Gastrocnemius medialis (tissue), 4 donors: ENCODE data around the gene ALPL.

ENCODE experiments used
- CTCF ChIP-seq, 5 experiments: fragments of 450-650 bp in 3 of 5; fragments of 200-600 bp in 2 of 5; sonication (generic) in 2 of 5; IDR thresholded peaks in 4 of 5; conservative IDR thresholded peaks in 1 of 5; 1 replicate in 4 of 5; 2 replicates in 1 of 5; pipeline ENCODE4 v1.5.1; 2016 to 2019; ENCODE audit warnings: antibody characterized with exemption in 5 of 5, mild to moderate bottlenecking in 3 of 5, moderate library complexity in 3 of 5
- POLR2A ChIP-seq, 2 donors: fragments of 450-650 bp; IDR thresholded peaks; one replicate each; pipeline ENCODE4 v1.6.1; 2017; ENCODE audit warnings: antibody characterized with exemption in 2 of 2, mild to moderate bottlenecking in 2 of 2, moderate library complexity in 2 of 2

DNA sequence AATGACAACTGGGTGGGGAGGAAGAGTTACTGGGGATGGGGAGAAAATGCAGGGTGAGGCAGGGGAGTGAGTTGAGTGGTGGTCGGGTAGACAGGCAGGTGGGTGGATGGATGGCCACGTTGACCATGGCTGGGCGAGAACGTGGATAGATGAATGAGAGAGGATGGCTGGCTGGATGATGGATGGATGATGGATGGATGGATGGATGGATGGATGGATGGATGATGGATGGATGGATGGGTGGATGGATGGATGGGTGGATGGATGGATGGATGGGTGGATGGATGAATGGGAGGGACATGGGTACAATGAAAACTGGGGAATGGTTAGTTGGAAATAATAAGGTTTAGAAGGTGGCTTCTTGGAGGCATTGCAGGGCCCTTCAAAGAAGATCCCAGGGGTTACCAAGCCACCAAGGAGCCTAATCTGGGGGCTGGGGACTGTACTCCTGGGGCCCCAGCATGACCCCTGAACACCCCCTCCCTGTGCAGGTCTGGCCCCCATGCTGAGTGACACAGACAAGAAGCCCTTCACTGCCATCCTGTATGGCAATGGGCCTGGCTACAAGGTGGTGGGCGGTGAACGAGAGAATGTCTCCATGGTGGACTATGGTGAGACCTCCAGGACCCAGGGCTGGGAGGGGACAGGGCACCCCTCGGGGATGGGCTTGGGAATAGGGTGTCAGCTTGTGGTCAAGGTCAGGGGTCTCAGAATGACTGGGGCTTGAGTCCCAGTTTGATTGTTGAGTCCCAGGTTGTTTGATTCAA is 67.0 kb downstream of the ALPL start:
- no peak for TF ChIP-seq CTCF (IDR thresholded peaks at IDR 0.05 in 4 of 5, conservative IDR thresholded peaks at IDR 0.05 in 1 of 5)
- TF ChIP-seq POLR2A (IDR thresholded peaks at IDR 0.05): no peak
